ENCODE results near the gene SLAMF6.
"Not testable (repeated sequence)": the region's sequence is repeated elsewhere in the genome, so short reads cannot be mapped to it uniquely, and the experiment has no call there.

DNA sequence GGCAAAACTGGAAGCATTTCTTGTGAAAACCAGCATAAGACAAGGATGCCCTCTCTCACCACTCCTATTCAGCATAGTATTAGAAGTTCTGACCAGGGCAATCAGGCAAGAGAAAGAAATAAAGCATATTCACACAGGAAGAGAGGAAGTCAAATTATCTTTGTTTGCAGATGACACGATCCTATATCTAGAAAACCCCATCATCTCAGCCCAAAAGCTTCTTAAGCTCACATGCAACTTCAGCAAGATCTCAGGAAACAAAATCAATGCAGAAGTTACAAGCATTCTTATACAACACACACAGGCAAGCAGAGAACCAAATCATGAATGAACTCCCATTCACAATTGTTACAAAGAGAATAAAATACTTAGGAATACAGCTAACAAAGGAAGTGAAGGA lies 7.1 kb downstream of the SLAMF6 start:
- TF ChIP-seq, protein P1, sequence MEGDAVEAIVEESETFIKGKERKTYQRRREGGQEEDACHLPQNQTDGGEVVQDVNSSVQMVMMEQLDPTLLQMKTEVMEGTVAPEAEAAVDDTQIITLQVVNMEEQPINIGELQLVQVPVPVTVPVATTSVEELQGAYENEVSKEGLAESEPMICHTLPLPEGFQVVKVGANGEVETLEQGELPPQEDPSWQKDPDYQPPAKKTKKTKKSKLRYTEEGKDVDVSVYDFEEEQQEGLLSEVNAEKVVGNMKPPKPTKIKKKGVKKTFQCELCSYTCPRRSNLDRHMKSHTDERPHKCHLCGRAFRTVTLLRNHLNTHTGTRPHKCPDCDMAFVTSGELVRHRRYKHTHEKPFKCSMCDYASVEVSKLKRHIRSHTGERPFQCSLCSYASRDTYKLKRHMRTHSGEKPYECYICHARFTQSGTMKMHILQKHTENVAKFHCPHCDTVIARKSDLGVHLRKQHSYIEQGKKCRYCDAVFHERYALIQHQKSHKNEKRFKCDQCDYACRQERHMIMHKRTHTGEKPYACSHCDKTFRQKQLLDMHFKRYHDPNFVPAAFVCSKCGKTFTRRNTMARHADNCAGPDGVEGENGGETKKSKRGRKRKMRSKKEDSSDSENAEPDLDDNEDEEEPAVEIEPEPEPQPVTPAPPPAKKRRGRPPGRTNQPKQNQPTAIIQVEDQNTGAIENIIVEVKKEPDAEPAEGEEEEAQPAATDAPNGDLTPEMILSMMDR (IDR thresholded peaks at IDR 0.05) = not testable (repeated sequence)
- not testable (repeated sequence) for TF ChIP-seq POLR2A (IDR thresholded peaks at IDR 0.05)

Data from Peyer's patch (tissue), 4 donors.